Heart left ventricle (tissue), 16 donors: ENCODE data around the gene PLAAT4. TPM values are rescaled to one million over a fixed set of nuclear protein-coding genes. Genes with fewer than 3 reads are reported as not detected.
A peak's percentile ranks its signal among the peaks of the same experiment; 100 is the strongest.
"Not testable (repeated sequence)": the region's sequence is repeated elsewhere in the genome, so short reads cannot be mapped to it uniquely, and the experiment has no call there.

Source experiments
- ATAC-seq, 4 donors: fragments of 200-7000 bp; cut with Tn5 transposase; one replicate each; pipeline ENCODE4 v1.9.1; 2020 to 2022; ENCODE audit warnings: moderate library complexity in 4 of 4, mild to moderate bottlenecking in 3 of 4, moderate number of reproducible peaks in 1 of 4
- DNase-seq, 5 donors: peaks; one replicate each; pipeline ENCODE4 v3.0.0-alpha.2; 2020
- H3K27ac ChIP-seq, 12 donors: fragments of 200-600 bp; sonication (generic) in 4 of 12; one replicate each; pipeline versions ENCODE4 v1.5.0 to v1.8.0; 2016 to 2022; ENCODE audit warnings: mild to moderate bottlenecking in 2 of 12
- H3K27me3 ChIP-seq, 9 donors: fragments of 200-600 bp; sonication (generic) in 2 of 9; one replicate each; pipeline versions ENCODE4 v1.5.1 to v1.8.0; 2016 to 2022; ENCODE audit warnings: mild to moderate bottlenecking in 3 of 9
- H3K36me3 ChIP-seq, 9 donors: fragments of 200-600 bp; sonication (generic) in 2 of 9; one replicate each; pipeline versions ENCODE4 v1.5.0 to v1.8.0; 2018 to 2022; ENCODE audit warnings: mild to moderate bottlenecking in 2 of 9
- H3K4me1 ChIP-seq, 12 donors: fragments of 200-600 bp; sonication (generic) in 4 of 12; one replicate each; pipeline versions ENCODE4 v1.5.0 to v1.8.0; 2016 to 2022; ENCODE audit warnings: mild to moderate bottlenecking in 3 of 12
- H3K4me3 ChIP-seq, 12 donors: fragments of 200-600 bp; sonication (generic) in 4 of 12; one replicate each; pipeline versions ENCODE4 v1.5.0 to v1.8.0; 2017 to 2022; ENCODE audit warnings: mild to moderate bottlenecking in 9 of 12, moderate library complexity in 4 of 12
- H3K9me3 ChIP-seq, 12 donors: fragments of 200-600 bp; sonication (generic) in 4 of 12; one replicate each; pipeline versions ENCODE4 v1.5.0 to v1.8.0; 2016 to 2022; ENCODE audit warnings: mild to moderate bottlenecking in 1 of 12
- POLR2A ChIP-seq, 2 donors: fragments of 450-650 bp; IDR thresholded peaks; one replicate each; pipeline ENCODE4 v1.6.1; 2017; ENCODE audit warnings: antibody characterized with exemption in 2 of 2, mild to moderate bottlenecking in 2 of 2, moderate library complexity in 2 of 2
- WGBS, 4 donors: extraction: QIAGEN DNeasy Blood & Tissue Kit in 2 of 4; methylation state at CpG; one replicate each; pipeline versions ENCODE4 v1.1.5 to v1.1.7; 2013 to 2018; 5-methylcytosine and 5-hydroxymethylcytosine counted together
- intact Hi-C, 10 donors: fragments of 100-400 bp; cut with DNase I; formaldehyde crosslinking; loops; one replicate each; pipeline versions ENCODE4 v1.11.1 to v1.14.2; 2022
- polyA plus RNA-seq, 2 donors: library from polyadenylated mRNA; stranded (reverse); fragments of 200-250 nt; gene quantifications; one replicate each; pipeline ENCODE4 v1.2.3, GENCODE V29; 2013
- total RNA-seq, 9 donors: library from RNA; depleted of rRNA in 2 of 9; stranded (reverse); fragments of >200 nt in 2 of 9; fragmentation: NEBNext Ultra II Directional in 3 of 9; extraction: Animal tissue kit (Norgen Biotek cat#: 25700) in 3 of 9; gene quantifications; one replicate each; pipeline versions ENCODE4 v1.1.0 to v1.2.4, GENCODE V29; 2016 to 2023
- TF ChIP-seq, protein P1 (sequence below), 12 donors: fragments of 200-600 bp; sonication (generic) in 4 of 12; IDR thresholded peaks; one replicate each; pipeline versions ENCODE4 v1.5.0 to v1.8.0; 2018 to 2022; ENCODE audit warnings: antibody characterized with exemption in 12 of 12, mild to moderate bottlenecking in 5 of 12
- donor health status: ischemic (EF 13 %, LVEDD 7.1; RV severe dilation, severe dysfunction).
- donor health status: healthy with polysubstance abuse.
- donor health status: DM: no; HTN: yes; CAD: no.
- donor health status: DM: no; HTN: no; CAD: no.
- donor health status: ischemic (EF 25% LVEDD 6.9; RV normal size, moderate dysfunction).
- donor health status: ischemic (EF 25% LVEDD 5.7; RV mildly dilated, moderate dysfunction).
- donor health status: healthy.
- donor health status: DM: yes; HTN: yes; CAD: no.
- donor health status: ischemic (EF 35%, LVEDD 5.7; RV mildly dilated, moderate dysfunction).
- donor health status: nonischemic (EF 11% LVEDD 7.7; RV severe dilation, severe dysfunction).
- donor health status: DM: yes; HTN: yes; CAD: no.
- donor health status: PGD.
- donor health status: ischemic (EF 29% LVEDD 5.4; RV normal size, mild dysfunction).
- donor health status: nonischemic (EF 23%, LVEDD 6.1; RV moderate dilation, normal function).

The PLAAT4 gene
- total and polyA plus RNA-seq, 11 donors, result 4.6 to 484 (median 8.0) TPM

DNA sequence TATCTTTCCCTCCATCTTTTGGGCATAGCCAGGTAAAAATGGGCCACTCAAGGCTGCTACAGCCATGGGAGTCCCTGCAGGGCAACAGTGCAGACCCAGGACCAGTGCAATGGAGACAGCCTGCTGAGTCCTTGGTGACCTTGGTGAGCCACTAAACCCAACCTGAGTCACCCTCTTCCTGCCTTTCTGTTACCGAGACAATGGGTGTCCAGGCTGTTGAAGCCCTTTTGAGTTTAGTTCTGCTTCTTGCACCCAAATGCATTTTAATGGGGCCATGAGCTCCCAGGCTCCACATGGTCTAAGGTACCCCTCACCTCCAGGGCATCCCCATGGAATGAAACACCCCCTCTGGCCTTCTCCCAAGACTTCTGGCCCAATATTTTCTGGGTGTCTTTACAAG is 874 bp upstream of the PLAAT4 start:
- intact Hi-C loops, result loop anchor here in 3 of 10 donors (2.0 to 10.0 kb wide), 3 partner anchors 75 to 79 kb away; partner anchors contain the start of gene PLAAT3 (in 2 of the 3)
- H3K4me3 ChIP-seq, result peak overlapping the region in 1 of 12 donors; percentile 76
- H3K27ac ChIP-seq, result peak overlapping the region in 4 of 12 donors; percentile 87 to 97 (median 91)
- WGBS, 4 donors, result 74 to 80% (median 76%) methylated on average over 1 of the region's 1 CpG
- no peaks in the 10 kb centered on the region for H3K27me3 ChIP-seq
- no peak for DNase-seq
- peaks cover 0 to 15% (median 0%) of the 10 kb centered on the region in 9 donors for H3K36me3 ChIP-seq
- no peak for TF ChIP-seq POLR2A (IDR thresholded peaks at IDR 0.05)
- TF ChIP-seq, protein P1, sequence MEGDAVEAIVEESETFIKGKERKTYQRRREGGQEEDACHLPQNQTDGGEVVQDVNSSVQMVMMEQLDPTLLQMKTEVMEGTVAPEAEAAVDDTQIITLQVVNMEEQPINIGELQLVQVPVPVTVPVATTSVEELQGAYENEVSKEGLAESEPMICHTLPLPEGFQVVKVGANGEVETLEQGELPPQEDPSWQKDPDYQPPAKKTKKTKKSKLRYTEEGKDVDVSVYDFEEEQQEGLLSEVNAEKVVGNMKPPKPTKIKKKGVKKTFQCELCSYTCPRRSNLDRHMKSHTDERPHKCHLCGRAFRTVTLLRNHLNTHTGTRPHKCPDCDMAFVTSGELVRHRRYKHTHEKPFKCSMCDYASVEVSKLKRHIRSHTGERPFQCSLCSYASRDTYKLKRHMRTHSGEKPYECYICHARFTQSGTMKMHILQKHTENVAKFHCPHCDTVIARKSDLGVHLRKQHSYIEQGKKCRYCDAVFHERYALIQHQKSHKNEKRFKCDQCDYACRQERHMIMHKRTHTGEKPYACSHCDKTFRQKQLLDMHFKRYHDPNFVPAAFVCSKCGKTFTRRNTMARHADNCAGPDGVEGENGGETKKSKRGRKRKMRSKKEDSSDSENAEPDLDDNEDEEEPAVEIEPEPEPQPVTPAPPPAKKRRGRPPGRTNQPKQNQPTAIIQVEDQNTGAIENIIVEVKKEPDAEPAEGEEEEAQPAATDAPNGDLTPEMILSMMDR (IDR thresholded peaks at IDR 0.05), result no peak
- H3K9me3 ChIP-seq, result no peaks in the 10 kb centered on the region
- H3K4me1 ChIP-seq, result peaks cover 7 to 79% (median 21%) of the 10 kb centered on the region in 12 donors
- no peak for ATAC-seq

DNA sequence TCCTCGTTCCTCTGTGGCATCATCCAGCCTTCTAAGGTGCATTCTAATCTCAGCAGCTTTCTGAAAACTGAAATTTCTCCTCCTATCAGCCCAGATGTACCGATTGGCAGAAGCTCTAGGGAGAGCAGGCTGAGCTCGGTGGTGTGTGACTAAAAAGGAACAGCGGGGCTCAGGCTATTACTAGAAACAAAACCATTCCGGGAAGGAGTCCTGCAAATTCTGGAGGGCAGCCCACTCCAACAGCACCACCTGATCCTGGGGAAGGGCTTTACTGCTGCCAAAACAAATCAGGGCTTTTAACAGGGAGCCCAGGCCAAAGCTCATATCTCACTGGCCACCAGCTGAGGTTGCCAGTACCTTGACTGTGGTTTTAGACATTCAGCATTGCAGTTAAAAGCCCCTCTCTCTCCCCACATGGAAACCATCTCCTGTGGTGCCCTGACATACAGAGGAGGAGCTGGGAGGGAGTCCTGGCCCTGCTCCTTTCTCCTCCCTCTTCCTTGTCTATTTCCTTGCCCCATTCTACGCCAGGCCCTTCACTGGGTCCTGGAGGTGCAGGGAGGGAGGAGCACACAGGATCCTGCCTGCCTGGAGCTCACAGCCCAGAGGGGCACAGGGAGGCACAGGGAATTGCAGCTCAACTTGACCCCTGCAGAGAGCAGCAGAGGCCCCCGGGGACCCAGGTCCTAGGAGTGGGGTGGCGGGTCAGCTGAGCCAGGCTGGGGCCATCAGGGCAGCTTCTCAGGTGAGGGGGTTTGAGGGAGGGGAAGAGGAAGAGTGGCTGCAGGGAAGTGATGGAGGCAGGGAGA is 889 bp downstream of the PLAAT4 start:
- Histone ChIP-seq H3K36me3 (peaks cover 0 to 33% (median 0%) of the 10 kb centered on the region in 9 donors), H3K27ac (peak overlapping the region; percentile 75 to 97 (median 88)), H3K27me3 (no peaks in the 10 kb centered on the region), H3K4me3 (peak overlapping the region; percentile 6 to 76 (median 52)), H3K9me3 (no peaks in the 10 kb centered on the region), H3K4me1 (peaks cover 7 to 81% (median 21%) of the 10 kb centered on the region in 12 donors)
- intact Hi-C loops, result loop anchor here in 3 of 10 donors (1.0 to 10.0 kb wide), 4 partner anchors 73 to 77 kb away; partner anchors contain the start of gene PLAAT3 (in 3 of the 3)
- TF ChIP-seq, protein P1 (IDR thresholded peaks at IDR 0.05), result no peak
- TF ChIP-seq POLR2A (IDR thresholded peaks at IDR 0.05), result no peak
- ATAC-seq, result peak; percentile 89 to 95 (median 94)
- peak; percentile 69 to 83 (median 79) for DNase-seq
- 17 to 21% (median 20%) methylated on average over 8 of the region's 8 CpGs for WGBS, 4 donors

DNA sequence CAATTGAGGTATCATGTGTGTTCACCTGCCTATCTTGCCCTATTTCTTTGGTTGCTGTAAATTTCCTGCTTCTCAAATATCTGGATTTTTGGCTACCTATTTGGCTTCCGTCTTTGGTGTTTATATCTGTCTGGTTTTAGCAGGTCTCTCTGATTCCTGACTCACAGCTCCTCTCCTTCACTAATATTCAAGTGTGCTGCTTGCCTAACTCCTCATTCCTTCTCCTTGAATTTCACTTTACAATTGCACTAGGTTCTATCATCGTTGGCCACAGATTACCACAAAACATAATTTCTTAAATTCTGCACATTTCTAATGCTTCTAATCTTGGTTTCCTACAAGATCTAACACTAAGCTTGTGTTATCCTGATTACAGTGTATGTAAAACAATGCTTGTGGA is 5.9 kb downstream of the PLAAT4 start:
- DNase-seq, H3K9me3 ChIP-seq, H3K27me3 ChIP-seq, H3K27ac ChIP-seq, ATAC-seq, intact Hi-C loops, H3K4me3 ChIP-seq: not testable (repeated sequence)
- peaks cover 0 to 82% (median 3%) of the 10 kb centered on the region in 9 donors for H3K36me3 ChIP-seq
- peaks cover 7 to 52% (median 10%) of the 10 kb centered on the region in 12 donors for H3K4me1 ChIP-seq
- WGBS, 4 donors, result 78 to 85% (median 84%) methylated on average over 2 of the region's 2 CpGs

DNA sequence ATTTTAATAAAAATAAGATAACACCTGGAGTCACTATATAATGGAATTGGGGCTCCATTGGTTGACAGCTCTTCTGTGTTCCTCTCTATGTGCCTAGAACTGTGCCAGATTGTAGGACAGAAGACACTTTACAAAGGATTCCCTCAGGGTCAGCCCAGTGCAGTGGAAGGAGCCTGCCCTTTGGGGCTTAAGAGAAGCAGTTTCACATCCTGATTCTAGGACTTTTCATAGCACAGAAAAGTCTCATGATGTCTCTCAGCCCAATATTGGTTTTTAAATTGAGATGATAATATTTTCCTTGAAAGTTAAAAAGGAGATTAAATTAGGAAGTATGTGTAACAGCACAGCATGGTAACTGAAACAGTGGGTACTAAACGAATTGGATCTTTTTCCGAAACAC is 7.1 kb downstream of the PLAAT4 start:
- TF ChIP-seq, protein P1 (IDR thresholded peaks at IDR 0.05), result no peak
- no peak for TF ChIP-seq POLR2A (IDR thresholded peaks at IDR 0.05)
- Histone ChIP-seq H3K27ac (no peak overlapping the region), H3K4me3 (no peak overlapping the region), H3K4me1 (peaks cover 0 to 40% (median 0%) of the 10 kb centered on the region in 12 donors), H3K36me3 (peaks cover 0 to 86% (median 3%) of the 10 kb centered on the region in 9 donors), H3K27me3 (no peaks in the 10 kb centered on the region), H3K9me3 (no peaks in the 10 kb centered on the region)
- 91 to 95% (median 94%) methylated on average over 2 of the region's 2 CpGs for WGBS, 4 donors
- no peak for DNase-seq
- ATAC-seq, result no peak
- intact Hi-C loops, result no loop called here
